ENCODE measurements around the gene CAMTA1. TPM values are rescaled to one million over a fixed set of nuclear protein-coding genes. Genes with fewer than 3 reads are reported as not detected.

CAMTA1 gene
- total RNA-seq, 1 donor from 2014 or later: 62.9 TPM

DNA sequence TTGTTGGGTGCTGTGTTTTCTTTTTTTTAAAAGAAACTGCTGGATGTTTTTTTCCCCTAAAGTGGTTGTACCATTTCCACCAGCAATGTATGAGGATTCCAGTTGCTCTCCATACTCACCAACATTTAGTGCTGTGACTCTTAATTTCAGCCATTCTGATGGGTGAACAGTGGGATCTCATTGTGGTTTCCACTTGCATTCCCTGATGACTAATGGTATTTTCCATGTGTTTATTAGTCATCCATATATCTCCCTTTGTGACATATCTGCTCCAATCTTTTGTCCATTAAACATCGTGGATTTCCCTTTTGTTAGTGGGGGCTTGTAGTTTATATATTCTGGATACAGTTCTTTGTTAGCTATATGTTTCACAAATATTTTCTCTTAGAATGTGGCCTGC lies 206.0 kb downstream of the CAMTA1 start:
- H3K36me3 ChIP-seq: no peaks in the 10 kb centered on the region
- H3K27me3 ChIP-seq: no peaks in the 10 kb centered on the region
- intact Hi-C loops (cut with DNase I): no loop called here
- H3K4me3 ChIP-seq: no peak overlapping the region
- H3K27ac ChIP-seq: no peak overlapping the region
- no peaks in the 10 kb centered on the region for H3K4me1 ChIP-seq
- DNase-seq (ENCODE audit: extremely low spot score in 2 of 2): no peak
- no peaks in the 10 kb centered on the region for H3K9me3 ChIP-seq
- no peak for TF ChIP-seq POLR2A (IDR thresholded peaks at IDR 0.05)
- TF ChIP-seq, protein P1, sequence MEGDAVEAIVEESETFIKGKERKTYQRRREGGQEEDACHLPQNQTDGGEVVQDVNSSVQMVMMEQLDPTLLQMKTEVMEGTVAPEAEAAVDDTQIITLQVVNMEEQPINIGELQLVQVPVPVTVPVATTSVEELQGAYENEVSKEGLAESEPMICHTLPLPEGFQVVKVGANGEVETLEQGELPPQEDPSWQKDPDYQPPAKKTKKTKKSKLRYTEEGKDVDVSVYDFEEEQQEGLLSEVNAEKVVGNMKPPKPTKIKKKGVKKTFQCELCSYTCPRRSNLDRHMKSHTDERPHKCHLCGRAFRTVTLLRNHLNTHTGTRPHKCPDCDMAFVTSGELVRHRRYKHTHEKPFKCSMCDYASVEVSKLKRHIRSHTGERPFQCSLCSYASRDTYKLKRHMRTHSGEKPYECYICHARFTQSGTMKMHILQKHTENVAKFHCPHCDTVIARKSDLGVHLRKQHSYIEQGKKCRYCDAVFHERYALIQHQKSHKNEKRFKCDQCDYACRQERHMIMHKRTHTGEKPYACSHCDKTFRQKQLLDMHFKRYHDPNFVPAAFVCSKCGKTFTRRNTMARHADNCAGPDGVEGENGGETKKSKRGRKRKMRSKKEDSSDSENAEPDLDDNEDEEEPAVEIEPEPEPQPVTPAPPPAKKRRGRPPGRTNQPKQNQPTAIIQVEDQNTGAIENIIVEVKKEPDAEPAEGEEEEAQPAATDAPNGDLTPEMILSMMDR (IDR thresholded peaks at IDR 0.05): no peak
- no peak for TF ChIP-seq POLR2AphosphoS5 (IDR thresholded peaks at IDR 0.05; ENCODE audit: insufficient read depth in 1 of 2, low read depth in 1 of 2)

DNA sequence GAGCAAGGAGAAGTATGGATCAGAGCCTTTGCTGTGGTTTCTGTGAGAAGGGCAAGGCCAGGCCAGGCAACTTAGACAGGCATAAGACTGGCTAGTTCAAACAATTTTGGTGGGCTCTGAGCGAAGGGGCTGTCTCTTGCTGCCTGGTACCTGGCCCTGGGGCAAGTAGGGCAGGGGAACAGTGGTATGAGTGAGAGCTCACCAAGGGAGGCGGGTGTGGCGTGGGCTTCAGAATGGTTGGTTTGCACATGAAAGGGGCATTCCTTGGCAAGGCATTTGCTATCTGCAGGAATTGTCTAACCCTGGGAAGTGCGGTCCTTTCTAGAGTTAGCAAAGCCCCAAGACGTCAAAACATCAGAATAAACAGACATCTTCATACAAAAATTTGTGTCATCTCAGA lies 210.5 kb downstream of the CAMTA1 start:
- H3K4me3 ChIP-seq: no peak overlapping the region
- H3K27ac ChIP-seq: no peak overlapping the region
- TF ChIP-seq, protein P1 (IDR thresholded peaks at IDR 0.05): no peak
- TF ChIP-seq POLR2AphosphoS5 (IDR thresholded peaks at IDR 0.05; ENCODE audit: insufficient read depth in 1 of 2, low read depth in 1 of 2) (no peak), POLR2A (IDR thresholded peaks at IDR 0.05) (no peak)
- H3K27me3 ChIP-seq: no peaks in the 10 kb centered on the region
- H3K9me3 ChIP-seq: no peaks in the 10 kb centered on the region
- no peaks in the 10 kb centered on the region for H3K36me3 ChIP-seq
- DNase-seq (ENCODE audit: extremely low spot score in 2 of 2): no peak
- no peaks in the 10 kb centered on the region for H3K4me1 ChIP-seq
- intact Hi-C loops (cut with DNase I): no loop called here

DNA sequence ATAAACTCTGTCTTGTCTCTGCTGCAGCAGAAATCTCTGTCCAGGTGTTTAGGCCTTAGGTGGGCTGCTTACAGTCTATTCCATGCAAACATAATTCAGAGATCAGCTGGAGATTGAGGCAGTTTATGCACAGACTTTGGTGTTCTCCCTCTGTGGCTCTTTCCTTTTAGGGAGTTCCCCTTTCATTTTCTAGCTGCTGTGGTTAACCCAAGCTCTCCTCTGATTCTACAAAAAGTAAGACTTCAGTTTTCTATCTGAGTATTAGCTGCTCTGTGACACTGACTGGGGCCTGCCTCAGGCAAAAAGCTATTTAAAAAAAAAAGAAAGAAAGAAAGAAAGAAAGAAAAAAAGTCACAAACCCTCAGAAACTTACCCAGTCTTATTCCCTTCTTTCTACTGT lies 211.1 kb downstream of the CAMTA1 start:
- Histone ChIP-seq H3K36me3 (no peaks in the 10 kb centered on the region), H3K4me3 (no peak overlapping the region), H3K9me3 (no peaks in the 10 kb centered on the region), H3K27ac (no peak overlapping the region), H3K4me1 (no peaks in the 10 kb centered on the region), H3K27me3 (no peaks in the 10 kb centered on the region)
- intact Hi-C loops (cut with DNase I): no loop called here
- DNase-seq (ENCODE audit: extremely low spot score in 2 of 2): no peak
- no peak for TF ChIP-seq POLR2A (IDR thresholded peaks at IDR 0.05)
- TF ChIP-seq POLR2AphosphoS5 (IDR thresholded peaks at IDR 0.05; ENCODE audit: insufficient read depth in 1 of 2, low read depth in 1 of 2): no peak
- TF ChIP-seq, protein P1 (IDR thresholded peaks at IDR 0.05): no peak

DNA sequence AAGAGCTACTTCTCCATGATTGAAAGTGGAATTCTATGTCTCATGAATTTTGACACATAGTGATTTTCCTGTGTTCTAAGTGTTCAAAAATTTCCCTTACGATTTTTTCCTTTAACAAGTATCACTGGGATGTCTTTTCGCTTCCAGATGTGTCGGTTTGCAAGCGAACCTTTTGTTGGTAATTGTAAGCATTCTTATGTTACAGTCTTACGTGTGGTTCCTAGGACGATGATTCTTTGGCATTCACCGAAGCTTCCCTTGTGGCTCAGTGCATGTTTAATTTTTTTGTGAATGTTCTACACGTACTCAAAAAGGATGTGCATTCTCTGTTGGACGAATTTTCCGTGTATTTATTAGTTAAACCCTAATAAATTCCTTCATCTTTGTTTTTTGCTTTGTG lies 211.6 kb downstream of the CAMTA1 start:
- no peak for DNase-seq (ENCODE audit: extremely low spot score in 2 of 2)
- intact Hi-C loops (cut with DNase I): no loop called here
- Histone ChIP-seq H3K27ac (no peak overlapping the region), H3K36me3 (no peaks in the 10 kb centered on the region), H3K27me3 (no peaks in the 10 kb centered on the region), H3K4me3 (no peak overlapping the region), H3K4me1 (no peaks in the 10 kb centered on the region), H3K9me3 (no peaks in the 10 kb centered on the region)
- TF ChIP-seq, protein P1 (IDR thresholded peaks at IDR 0.05): no peak
- TF ChIP-seq POLR2A (IDR thresholded peaks at IDR 0.05): no peak
- TF ChIP-seq POLR2AphosphoS5 (IDR thresholded peaks at IDR 0.05; ENCODE audit: insufficient read depth in 1 of 2, low read depth in 1 of 2): no peak

DNA sequence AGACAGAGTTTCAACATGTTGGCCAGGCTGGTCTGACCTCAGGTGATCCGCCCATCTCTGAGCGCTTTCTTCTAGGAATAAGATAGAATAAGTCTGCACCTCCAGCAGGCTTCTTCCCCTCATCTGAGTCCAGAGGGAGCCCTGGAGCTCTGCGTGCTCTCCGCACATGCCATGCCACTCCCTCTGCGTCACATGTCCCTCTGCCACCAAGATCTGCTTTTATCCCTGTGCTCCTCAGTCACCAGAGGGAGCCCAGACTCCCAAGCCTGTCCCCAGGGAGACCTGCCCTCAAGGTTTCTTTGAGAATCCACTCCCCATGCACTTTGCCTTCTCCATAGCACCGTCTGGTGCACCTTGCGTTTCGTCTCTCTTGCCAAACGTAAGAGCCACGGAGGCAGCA lies 213.0 kb downstream of the CAMTA1 start:
- DNase-seq (ENCODE audit: extremely low spot score in 2 of 2): no peak
- Histone ChIP-seq H3K36me3 (no peaks in the 10 kb centered on the region), H3K27me3 (no peaks in the 10 kb centered on the region), H3K4me1 (no peaks in the 10 kb centered on the region), H3K4me3 (no peak overlapping the region), H3K27ac (no peak overlapping the region), H3K9me3 (no peaks in the 10 kb centered on the region)
- TF ChIP-seq, protein P1 (IDR thresholded peaks at IDR 0.05): no peak
- TF ChIP-seq POLR2A (IDR thresholded peaks at IDR 0.05) (no peak), POLR2AphosphoS5 (IDR thresholded peaks at IDR 0.05; ENCODE audit: insufficient read depth in 1 of 2, low read depth in 1 of 2) (no peak)
- intact Hi-C loops (cut with DNase I): no loop called here
